Sigmoid colon (tissue), 4 donors: Measurements from ENCODE around the gene CEACAM6.

Source experiments
- CTCF ChIP-seq, 4 experiments: fragments of 450-650 bp in 3 of 4; fragments of 200-600 bp in 1 of 4; IDR thresholded peaks; one replicate each; pipeline ENCODE4 v1.5.1; 2016 to 2019; ENCODE audit warnings: antibody characterized with exemption in 4 of 4, mild to moderate bottlenecking in 3 of 4, moderate library complexity in 2 of 4
- EP300 ChIP-seq, 4 donors: sonication (generic); formaldehyde crosslinking; IDR thresholded peaks; one replicate each; pipeline ENCODE4 v1.6.1; 2017; ENCODE audit warnings: antibody characterized with exemption in 4 of 4
- POLR2A ChIP-seq, 2 donors: fragments of 450-650 bp; IDR thresholded peaks; one replicate each; pipeline ENCODE4 v1.6.1; 2016; ENCODE audit warnings: antibody characterized with exemption in 2 of 2, mild to moderate bottlenecking in 2 of 2, moderate library complexity in 2 of 2
- POLR2AphosphoS5 ChIP-seq, 4 donors: sonication (generic); formaldehyde crosslinking; IDR thresholded peaks; one replicate each; pipeline ENCODE4 v1.6.1; 2017; ENCODE audit warnings: antibody characterized with exemption in 4 of 4

GRCh38 chr19:41740415-41741243, 14.7 kb upstream of the CEACAM6 start:
- no peak for TF ChIP-seq CTCF (IDR thresholded peaks at IDR 0.05)
- TF ChIP-seq POLR2A (IDR thresholded peaks at IDR 0.05) = no peak
- no peak for TF ChIP-seq POLR2AphosphoS5 (IDR thresholded peaks at IDR 0.05)
- no peak for TF ChIP-seq EP300 (IDR thresholded peaks at IDR 0.05)
